GM19467 (cell line): ENCODE measurements around the gene MYADML2.

Experiments
- ATAC-seq: cut with Tn5 transposase; IDR thresholded peaks from one replicate; pipeline ENCODE4 v1.9.1; 2021; ENCODE audit warnings: mild to moderate bottlenecking, moderate library complexity; ENCODE audit not compliant: unreplicated experiment

Gene MYADML2

GRCh38 chr17:81901167-81902022, 45.6 kb downstream of the MYADML2 start:
- ATAC-seq = no peak

GRCh38 chr17:81900181-81900820, 46.7 kb downstream of the MYADML2 start:
- no peak for ATAC-seq

DNA sequence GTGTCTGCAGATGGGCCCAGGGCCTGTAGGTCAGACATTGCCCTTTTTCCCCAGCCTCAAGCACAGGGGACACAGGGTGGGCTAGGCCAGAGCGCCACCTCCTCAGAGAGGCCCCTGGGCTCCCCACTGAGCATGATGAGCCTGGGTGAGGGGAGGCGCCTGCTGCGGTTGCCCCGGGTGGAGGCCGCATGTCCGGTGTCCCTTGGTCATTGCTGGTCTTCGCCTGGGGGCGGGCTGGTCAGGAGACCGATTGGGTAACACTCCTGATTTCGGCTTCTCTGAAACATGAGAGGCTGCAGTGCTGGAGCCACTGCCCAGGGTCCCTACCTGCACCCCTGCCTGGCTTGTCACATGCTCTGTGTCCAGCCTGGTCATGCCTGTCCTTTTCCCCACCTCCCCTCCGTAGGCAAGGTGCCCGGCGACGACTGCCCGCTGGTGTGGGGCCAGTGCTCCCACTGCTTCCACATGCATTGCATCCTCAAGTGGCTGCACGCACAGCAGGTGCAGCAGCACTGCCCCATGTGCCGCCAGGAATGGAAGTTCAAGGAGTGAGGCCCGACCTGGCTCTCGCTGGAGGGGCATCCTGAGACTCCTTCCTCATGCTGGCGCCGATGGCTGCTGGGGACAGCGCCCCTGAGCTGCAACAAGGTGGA, 47.4 kb downstream of the MYADML2 start:
- no peak for ATAC-seq

DNA sequence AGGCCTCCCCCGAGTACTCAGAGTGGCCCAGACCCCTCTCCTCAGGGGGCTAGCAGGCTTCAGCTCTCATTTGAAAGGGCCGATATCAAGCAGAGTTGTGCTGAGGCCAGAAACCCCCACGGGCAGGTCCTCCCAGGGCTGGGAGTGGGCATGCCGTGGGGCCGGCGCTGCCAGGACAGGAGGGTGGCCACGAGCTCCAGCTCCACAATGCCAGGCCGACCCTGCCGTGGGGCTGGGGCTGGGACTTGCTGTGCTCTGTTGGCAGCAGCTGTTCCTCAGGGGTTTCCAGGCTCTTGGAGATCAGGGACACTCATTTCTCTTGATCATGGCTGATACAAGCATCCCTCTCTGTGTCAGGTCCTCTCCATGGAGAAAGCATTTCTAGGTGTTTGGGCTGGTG, 48.1 kb downstream of the MYADML2 start:
- no peak for ATAC-seq

DNA sequence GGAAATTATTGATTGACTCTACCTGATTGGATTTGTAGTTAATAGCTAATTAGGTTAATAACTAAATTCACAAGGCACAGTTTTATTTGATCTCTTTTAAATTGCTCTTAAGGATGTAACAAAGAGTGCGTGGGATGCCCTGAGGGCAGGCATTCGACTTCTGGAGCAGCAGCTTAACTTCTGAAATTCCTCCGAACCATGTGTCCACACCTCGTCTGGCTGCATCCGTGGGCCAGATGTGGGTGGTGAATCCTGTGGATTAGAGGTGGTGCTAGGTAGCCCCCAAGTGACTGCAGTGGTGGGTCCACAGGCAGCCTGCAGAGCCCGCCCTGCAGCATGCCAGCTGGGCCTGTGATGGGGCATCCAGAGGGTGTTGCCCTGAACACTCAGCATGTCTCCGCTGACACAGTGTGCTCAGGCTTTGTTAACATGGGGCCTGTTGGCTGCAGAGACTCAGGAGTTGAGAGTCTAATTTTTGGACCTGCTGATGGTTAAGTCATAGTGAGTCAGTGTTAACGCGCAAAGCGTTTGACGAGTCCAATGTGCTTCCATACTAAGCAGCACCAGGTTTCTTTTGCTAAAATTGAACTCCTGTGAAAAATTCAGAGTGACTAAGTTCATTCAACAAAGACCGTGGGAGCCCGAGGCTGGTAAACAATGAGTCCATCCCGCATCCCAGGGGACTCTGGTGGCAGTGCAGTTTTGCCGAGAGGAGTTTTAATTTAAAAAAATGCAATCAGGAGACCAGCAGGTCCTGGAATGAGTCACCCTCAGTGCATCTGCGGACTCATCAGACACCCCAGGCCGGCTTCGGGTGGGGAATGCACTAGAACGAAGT, 48.8 kb downstream of the MYADML2 start:
- ATAC-seq = no peak

DNA sequence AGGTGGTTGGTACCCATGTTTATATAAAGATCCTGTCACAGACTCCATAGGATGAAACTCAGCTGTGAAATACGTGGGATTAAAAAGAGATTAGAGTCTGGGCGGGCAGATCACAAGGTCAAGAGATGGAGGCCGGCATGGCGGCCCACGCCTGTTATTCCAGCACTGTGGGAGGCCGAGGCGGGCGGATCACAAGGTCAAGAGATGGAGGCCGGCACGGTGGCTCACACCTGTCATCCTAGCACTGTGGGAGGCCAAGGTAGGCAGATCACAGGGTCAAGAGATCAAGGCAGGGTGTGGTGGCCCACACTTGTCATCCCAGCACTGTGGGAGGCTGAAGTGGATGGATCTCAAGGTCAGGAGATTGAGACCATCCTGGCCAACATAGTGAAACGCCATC, 51.6 kb downstream of the MYADML2 start:
- no peak for ATAC-seq

GRCh38 chr17:81891303-81891552, 55.8 kb downstream of the MYADML2 start:
- no peak for ATAC-seq

DNA sequence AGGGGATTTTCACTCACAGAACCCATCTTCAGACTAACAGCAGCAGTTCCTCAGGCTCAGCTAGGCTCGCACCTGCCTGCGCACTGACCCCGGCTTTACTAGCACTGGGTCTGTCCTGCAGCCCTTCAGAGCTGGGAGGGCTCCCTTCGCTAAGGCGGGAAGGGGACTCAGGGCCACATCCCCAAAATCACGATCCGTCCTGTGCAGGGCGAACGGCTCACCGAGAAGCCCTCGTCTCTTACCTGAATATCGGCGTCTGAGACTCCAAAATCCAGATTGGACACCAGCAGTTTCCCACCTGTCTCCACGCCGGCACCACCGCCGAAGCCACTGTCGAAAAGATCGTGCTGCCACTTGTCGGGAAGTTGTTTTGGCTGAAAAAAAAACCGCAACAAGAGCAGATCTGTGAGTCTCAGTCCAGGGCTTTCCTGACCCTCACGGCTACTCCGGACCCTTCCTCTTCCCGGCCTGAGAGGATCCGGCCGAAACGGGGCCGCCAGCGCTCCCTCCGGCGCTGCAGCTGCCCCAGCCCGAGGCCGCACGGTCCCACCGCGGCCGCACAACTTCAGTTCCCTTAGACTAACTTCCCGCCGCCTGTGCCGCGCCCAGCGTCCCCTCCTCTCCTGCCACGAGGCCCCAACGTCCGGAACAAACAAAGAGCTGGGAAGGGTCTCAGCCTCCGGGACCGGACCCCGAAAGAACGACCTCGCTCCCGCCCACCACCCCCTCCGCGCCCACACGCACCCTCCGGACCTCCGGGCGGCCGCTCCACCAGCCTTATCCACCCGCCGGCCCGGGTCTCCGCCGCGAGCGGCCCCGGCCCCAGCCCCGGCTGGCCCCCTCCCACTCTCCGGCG, 56.4 kb downstream of the MYADML2 start:
- ATAC-seq = peak; percentile 3
